ENCODE data around the gene LRRC39.

DNA sequence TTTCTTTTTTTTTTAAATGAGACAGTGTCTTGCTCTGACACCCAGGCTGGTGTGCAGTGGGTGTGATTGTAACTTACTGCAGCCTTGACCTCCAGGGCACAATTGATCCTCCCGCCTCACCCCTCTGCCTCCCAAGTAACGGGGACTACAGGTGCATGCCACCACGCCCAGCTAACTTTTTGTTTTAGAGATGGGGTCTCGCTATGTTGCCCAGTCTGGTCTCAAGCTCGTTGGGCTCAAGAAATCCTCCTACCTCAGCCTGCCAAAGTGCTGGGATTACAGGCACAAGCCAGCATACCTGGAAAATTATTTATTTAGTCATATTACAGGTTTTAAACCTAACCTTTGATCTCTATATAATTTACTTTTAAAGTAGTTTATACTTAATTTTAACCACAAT lies 13.4 kb downstream of the LRRC39 start:
- TF ChIP-seq CREB1 (CRISPR knock-in tag; IDR thresholded peaks at IDR 0.05) (no peak), TEAD1 (CRISPR knock-in tag; IDR thresholded peaks at IDR 0.05) (no peak), TCF7 (CRISPR knock-in tag; IDR thresholded peaks at IDR 0.05; ENCODE audit: low read depth) (no peak), CTCF (IDR thresholded peaks at IDR 0.05) (no peak), MAX (CRISPR knock-in tag; IDR thresholded peaks at IDR 0.05) (no peak), ZNF671 (CRISPR knock-in tag; IDR thresholded peaks at IDR 0.05) (no peak), NR3C1 (CRISPR knock-in tag; conservative IDR thresholded peaks at IDR 0.05; ENCODE audit: low read depth) (no peak), ZNF232 (CRISPR knock-in tag; IDR thresholded peaks at IDR 0.05) (no peak), ZNF263 (CRISPR knock-in tag; IDR thresholded peaks at IDR 0.05; ENCODE audit: low read depth) (no peak)
- TF ChIP-seq, protein P1, sequence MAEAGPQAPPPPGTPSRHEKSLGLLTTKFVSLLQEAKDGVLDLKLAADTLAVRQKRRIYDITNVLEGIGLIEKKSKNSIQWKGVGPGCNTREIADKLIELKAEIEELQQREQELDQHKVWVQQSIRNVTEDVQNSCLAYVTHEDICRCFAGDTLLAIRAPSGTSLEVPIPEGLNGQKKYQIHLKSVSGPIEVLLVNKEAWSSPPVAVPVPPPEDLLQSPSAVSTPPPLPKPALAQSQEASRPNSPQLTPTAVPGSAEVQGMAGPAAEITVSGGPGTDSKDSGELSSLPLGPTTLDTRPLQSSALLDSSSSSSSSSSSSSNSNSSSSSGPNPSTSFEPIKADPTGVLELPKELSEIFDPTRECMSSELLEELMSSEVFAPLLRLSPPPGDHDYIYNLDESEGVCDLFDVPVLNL (CRISPR knock-in tag; IDR thresholded peaks at IDR 0.05; ENCODE audit: borderline replicate concordance, low read depth) = no peak
- TF ChIP-seq, protein P2, sequence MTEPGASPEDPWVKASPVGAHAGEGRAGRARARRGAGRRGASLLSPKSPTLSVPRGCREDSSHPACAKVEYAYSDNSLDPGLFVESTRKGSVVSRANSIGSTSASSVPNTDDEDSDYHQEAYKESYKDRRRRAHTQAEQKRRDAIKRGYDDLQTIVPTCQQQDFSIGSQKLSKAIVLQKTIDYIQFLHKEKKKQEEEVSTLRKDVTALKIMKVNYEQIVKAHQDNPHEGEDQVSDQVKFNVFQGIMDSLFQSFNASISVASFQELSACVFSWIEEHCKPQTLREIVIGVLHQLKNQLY (CRISPR knock-in tag; IDR thresholded peaks at IDR 0.05) = no peak

Measured in WTC11 (cell line).